A673 (cell line): Measurements from ENCODE around the gene RHOBTB3.

Experiments
- EZH2 ChIP-seq: fragments of 200-600 bp; sonication (generic); IDR thresholded peaks from 2 replicates; pipeline ENCODE4 v1.6.1; 2017; ENCODE audit warnings: borderline replicate concordance, low read depth, mild to moderate bottlenecking, mixed read lengths, antibody characterized with exemption, low read length; ENCODE audit not compliant: poor library complexity, severe bottlenecking
- TF ChIP-seq, protein P1 (sequence below): fragments of 300-800, 200-600 bp; sonication (generic); conservative IDR thresholded peaks from 2 replicates; pipeline ENCODE4 v1.5.1; 2017; ENCODE audit warnings: low read depth, mild to moderate bottlenecking, antibody characterized with exemption, low read length, moderate library complexity, mixed read lengths

DNA sequence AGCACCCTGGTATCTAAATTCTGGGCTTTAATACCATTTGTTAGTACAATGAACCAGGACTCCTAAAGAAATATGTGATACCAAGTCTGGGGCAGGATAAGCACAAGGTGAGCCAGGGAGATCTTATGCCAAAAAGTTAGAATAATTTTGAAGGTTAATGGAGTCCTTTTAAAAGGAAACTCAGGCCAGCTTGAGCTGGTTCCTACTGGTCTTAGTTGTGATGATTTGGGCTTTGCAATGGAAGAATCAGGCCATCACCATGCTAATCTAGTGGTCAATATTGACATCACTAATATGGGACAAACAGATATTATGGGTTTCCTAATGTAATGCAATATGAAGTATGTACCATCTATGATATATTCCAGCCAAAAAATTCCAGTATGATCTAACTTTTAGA is 40.8 kb upstream of the RHOBTB3 start:
- TF ChIP-seq, protein P1, sequence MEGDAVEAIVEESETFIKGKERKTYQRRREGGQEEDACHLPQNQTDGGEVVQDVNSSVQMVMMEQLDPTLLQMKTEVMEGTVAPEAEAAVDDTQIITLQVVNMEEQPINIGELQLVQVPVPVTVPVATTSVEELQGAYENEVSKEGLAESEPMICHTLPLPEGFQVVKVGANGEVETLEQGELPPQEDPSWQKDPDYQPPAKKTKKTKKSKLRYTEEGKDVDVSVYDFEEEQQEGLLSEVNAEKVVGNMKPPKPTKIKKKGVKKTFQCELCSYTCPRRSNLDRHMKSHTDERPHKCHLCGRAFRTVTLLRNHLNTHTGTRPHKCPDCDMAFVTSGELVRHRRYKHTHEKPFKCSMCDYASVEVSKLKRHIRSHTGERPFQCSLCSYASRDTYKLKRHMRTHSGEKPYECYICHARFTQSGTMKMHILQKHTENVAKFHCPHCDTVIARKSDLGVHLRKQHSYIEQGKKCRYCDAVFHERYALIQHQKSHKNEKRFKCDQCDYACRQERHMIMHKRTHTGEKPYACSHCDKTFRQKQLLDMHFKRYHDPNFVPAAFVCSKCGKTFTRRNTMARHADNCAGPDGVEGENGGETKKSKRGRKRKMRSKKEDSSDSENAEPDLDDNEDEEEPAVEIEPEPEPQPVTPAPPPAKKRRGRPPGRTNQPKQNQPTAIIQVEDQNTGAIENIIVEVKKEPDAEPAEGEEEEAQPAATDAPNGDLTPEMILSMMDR = no peak
- no peak for TF ChIP-seq EZH2
